NOMO-1 (cell line): ENCODE data around the gene ZFYVE28.
"Not testable (repeated sequence)": the region's sequence is repeated elsewhere in the genome, so short reads cannot be mapped to it uniquely, and the experiment has no call there.

ENCODE experiments used
- DNase-seq, 2 experiments: peaks; one replicate each; lab custom pipeline; 2025; ENCODE audit not compliant: unreplicated experiment in 2 of 2; lab: John Stamatoyannopoulos, UW

Gene ZFYVE28

GRCh38 chr4:2393353-2394270, 24.8 kb downstream of the ZFYVE28 start:
- DNase-seq = no peak

GRCh38 chr4:2390784-2391421, 27.5 kb downstream of the ZFYVE28 start:
- no peak for DNase-seq

- DNase-seq = peak; percentile 21 to 38
These were observed 28.3 kb downstream of the ZFYVE28 start for GRCh38 chr4:2390146-2390545.

- no peak for DNase-seq
These were observed 28.8 kb downstream of the ZFYVE28 start for GRCh38 chr4:2389691-2390090.

GRCh38 chr4:2388429-2389182, 29.8 kb downstream of the ZFYVE28 start:
- DNase-seq = no peak

- no peak for DNase-seq
These were observed 30.6 kb downstream of the ZFYVE28 start for GRCh38 chr4:2387829-2388228.

GRCh38 chr4:2387218-2387617, 31.2 kb downstream of the ZFYVE28 start:
- no peak for DNase-seq

GRCh38 chr4:2386717-2387116, 31.7 kb downstream of the ZFYVE28 start:
- DNase-seq = no peak

GRCh38 chr4:2385516-2385915, 32.9 kb downstream of the ZFYVE28 start:
- DNase-seq = no peak

GRCh38 chr4:2384245-2384644, 34.2 kb downstream of the ZFYVE28 start:
- no peak for DNase-seq

GRCh38 chr4:2383760-2384159, 34.7 kb downstream of the ZFYVE28 start:
- DNase-seq = no peak

GRCh38 chr4:2383220-2383631, 35.2 kb downstream of the ZFYVE28 start:
- not testable (repeated sequence) for DNase-seq

- DNase-seq = not testable (repeated sequence)
These were observed 35.7 kb downstream of the ZFYVE28 start for GRCh38 chr4:2382769-2383202.

- not testable (repeated sequence) for DNase-seq
These were observed 37.9 kb downstream of the ZFYVE28 start for GRCh38 chr4:2380589-2380988.

GRCh38 chr4:2378898-2379297, 39.5 kb downstream of the ZFYVE28 start:
- no peak for DNase-seq

GRCh38 chr4:2378401-2378800, 40.0 kb downstream of the ZFYVE28 start:
- DNase-seq = no peak

GRCh38 chr4:2377241-2377640, 41.2 kb downstream of the ZFYVE28 start:
- no peak for DNase-seq

- no peak for DNase-seq
These were observed 43.0 kb downstream of the ZFYVE28 start for GRCh38 chr4:2375427-2375826.

GRCh38 chr4:2373532-2373931, 44.9 kb downstream of the ZFYVE28 start:
- no peak for DNase-seq

- no peak for DNase-seq
These were observed 45.9 kb downstream of the ZFYVE28 start for GRCh38 chr4:2372488-2373030.
